Measurements from ENCODE around the gene IFT122.

Gene IFT122

DNA sequence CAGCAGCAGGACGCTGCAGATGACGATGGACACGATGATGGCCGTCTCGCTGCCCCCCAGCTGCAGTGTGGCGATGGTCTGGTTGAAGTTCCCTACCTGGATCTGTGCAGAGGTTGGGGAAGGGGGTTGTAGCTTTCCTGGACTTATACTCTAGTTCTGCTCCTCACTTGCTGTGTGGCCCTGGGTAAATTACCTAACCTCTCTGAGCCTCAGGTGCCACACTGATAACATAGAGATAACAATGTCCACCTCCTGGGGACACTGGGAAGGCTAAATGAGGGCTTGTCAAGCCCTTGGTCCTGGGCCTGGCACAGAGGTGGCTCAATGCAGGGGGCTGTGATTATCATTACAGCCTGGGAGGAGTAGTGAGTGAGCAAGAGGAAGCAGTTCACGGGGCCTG, 129.8 kb downstream of the IFT122 start:
- no peak for TF ChIP-seq CTCF (IDR thresholded peaks at IDR 0.05; ENCODE audit: low read depth, low read length)
- no peak for DNase-seq (ENCODE audit: low read depth, low spot score)
- no peak overlapping the region for H3K4me3 ChIP-seq (ENCODE audit: low read depth, low read length)
- in situ Hi-C loops (cut with HindIII; ENCODE audit: low sequenced_read_pairs), result no loop called here
